ENCODE results near the gene RASSF5.

The RASSF5 gene

GRCh38 chr1:206463911-206464310, 43.4 kb upstream of the RASSF5 start:
- peaks cover 39% of the 10 kb centered on the region for H3K4me1 Mint-ChIP-seq
- peaks cover 24% of the 10 kb centered on the region for H3K36me3 Mint-ChIP-seq (ENCODE audit: low read depth)
- no peak overlapping the region for H3K4me3 Mint-ChIP-seq
- TF ChIP-seq, protein P1, sequence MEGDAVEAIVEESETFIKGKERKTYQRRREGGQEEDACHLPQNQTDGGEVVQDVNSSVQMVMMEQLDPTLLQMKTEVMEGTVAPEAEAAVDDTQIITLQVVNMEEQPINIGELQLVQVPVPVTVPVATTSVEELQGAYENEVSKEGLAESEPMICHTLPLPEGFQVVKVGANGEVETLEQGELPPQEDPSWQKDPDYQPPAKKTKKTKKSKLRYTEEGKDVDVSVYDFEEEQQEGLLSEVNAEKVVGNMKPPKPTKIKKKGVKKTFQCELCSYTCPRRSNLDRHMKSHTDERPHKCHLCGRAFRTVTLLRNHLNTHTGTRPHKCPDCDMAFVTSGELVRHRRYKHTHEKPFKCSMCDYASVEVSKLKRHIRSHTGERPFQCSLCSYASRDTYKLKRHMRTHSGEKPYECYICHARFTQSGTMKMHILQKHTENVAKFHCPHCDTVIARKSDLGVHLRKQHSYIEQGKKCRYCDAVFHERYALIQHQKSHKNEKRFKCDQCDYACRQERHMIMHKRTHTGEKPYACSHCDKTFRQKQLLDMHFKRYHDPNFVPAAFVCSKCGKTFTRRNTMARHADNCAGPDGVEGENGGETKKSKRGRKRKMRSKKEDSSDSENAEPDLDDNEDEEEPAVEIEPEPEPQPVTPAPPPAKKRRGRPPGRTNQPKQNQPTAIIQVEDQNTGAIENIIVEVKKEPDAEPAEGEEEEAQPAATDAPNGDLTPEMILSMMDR (IDR thresholded peaks at IDR 0.05; ENCODE audit: unreplicated experiment in 3 of 3), result no peak
- H3K9me3 Mint-ChIP-seq, result no peaks in the 10 kb centered on the region
- H3K27ac Mint-ChIP-seq, result no peak overlapping the region
- H3K27me3 Mint-ChIP-seq (ENCODE audit: low read depth), result peaks cover 17% of the 10 kb centered on the region

DNA sequence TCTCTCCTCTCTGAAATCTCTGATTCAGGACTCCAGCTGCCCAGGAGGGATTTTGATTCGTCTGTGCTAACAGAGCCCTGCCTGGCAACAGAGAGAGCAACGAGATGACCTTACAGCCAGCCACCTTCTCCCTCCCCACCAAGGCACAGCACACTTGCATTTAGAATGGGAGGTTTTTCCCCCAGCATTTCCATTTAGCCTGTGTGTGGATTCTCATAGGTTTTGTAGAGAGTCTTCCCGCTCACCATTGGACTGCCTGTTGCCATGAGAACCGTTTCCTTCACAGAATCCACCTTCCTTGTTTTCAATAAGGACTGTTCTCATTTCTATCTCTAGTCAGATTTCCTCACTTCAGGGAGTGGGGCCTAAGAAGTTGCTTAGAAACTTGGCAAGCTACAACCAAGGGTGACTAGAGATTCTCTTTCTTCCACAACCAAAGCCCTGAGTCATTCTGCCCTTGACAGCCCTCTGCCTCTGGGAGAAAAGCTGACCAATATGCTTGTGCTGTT, 42.8 kb upstream of the RASSF5 start:
- H3K36me3 Mint-ChIP-seq (ENCODE audit: low read depth), result peaks cover 18% of the 10 kb centered on the region
- TF ChIP-seq, protein P1 (IDR thresholded peaks at IDR 0.05; ENCODE audit: unreplicated experiment in 3 of 3), result no peak
- peaks cover 16% of the 10 kb centered on the region for H3K27me3 Mint-ChIP-seq (ENCODE audit: low read depth)
- H3K4me3 Mint-ChIP-seq, result no peak overlapping the region
- H3K4me1 Mint-ChIP-seq, result peaks cover 39% of the 10 kb centered on the region
- no peaks in the 10 kb centered on the region for H3K9me3 Mint-ChIP-seq
- H3K27ac Mint-ChIP-seq, result peak overlapping the region in 1 of 3 experiments; percentile 43

DNA sequence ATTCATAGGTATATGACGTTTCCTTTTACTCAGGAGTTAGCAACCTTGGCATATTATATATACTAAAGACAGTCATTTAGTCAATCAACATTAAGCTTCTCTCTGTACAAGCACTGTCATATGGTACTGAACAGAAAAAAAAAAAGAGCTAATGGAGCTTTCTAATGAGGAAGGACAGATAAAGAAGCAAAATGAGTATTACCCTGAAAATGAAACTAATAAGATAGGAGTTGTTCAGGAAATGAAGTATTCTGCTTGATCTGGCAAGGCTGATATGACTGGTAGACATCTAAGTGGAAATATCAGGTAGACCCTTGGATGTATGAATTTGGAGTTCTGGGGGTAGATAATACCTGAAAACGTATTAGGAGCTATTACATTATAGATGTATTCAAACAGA, 41.4 kb upstream of the RASSF5 start:
- Mint-ChIP-seq H3K9me3 (no peaks in the 10 kb centered on the region), H3K36me3 (ENCODE audit: low read depth) (peaks cover 14% of the 10 kb centered on the region), H3K4me1 (peaks cover 51% of the 10 kb centered on the region), H3K27me3 (ENCODE audit: low read depth) (peaks cover 14% of the 10 kb centered on the region), H3K27ac (no peak overlapping the region), H3K4me3 (no peak overlapping the region)
- TF ChIP-seq, protein P1 (IDR thresholded peaks at IDR 0.05; ENCODE audit: unreplicated experiment in 3 of 3), result no peak

DNA sequence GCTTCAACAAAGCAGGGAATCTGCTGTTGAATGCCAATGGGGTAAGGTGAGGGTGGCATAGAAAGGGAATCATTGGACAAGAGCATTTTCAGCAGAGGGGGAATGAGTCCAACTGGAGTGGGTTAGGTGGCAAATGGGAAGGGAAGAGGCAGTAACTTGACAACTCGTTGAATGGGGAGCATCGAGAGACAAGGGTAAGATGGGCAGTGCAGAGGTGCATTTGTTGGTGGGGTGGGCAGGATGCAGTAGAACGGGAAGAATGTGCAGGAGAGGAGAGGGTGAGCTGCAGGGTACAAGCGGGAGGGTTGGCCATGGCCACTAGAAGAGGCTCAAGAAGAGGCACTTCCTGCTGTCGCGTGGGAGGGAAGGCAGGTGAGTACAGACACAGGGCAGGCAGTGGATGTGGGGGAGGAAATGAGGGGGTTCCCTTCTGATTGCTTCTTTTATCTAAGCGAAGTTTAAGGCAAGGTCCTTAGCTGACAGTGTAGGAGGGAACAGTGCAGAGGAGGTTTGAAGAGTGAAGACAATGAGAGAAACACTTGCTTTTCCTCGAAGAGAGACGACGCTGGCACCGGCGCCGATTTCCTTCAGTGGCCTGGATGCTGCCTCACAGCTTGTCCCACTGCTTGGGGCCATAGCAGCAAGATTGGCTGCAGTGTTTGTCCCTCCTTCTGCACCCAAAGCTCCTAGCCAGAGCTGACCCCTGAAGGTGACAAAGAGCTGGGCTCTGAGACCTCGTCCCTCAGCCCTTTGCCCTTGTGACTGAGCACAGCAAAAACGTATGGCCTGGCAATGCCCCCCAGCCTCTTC, 40.3 kb upstream of the RASSF5 start:
- Mint-ChIP-seq H3K36me3 (ENCODE audit: low read depth) (peaks cover 7% of the 10 kb centered on the region), H3K4me1 (peaks cover 54% of the 10 kb centered on the region), H3K9me3 (no peaks in the 10 kb centered on the region), H3K4me3 (peak overlapping the region in 1 of 3 experiments; percentile 30), H3K27ac (peak overlapping the region in 1 of 3 experiments; percentile 5), H3K27me3 (ENCODE audit: low read depth) (peaks cover 13% of the 10 kb centered on the region)
- TF ChIP-seq, protein P1 (IDR thresholded peaks at IDR 0.05; ENCODE audit: unreplicated experiment in 3 of 3), result no peak

DNA sequence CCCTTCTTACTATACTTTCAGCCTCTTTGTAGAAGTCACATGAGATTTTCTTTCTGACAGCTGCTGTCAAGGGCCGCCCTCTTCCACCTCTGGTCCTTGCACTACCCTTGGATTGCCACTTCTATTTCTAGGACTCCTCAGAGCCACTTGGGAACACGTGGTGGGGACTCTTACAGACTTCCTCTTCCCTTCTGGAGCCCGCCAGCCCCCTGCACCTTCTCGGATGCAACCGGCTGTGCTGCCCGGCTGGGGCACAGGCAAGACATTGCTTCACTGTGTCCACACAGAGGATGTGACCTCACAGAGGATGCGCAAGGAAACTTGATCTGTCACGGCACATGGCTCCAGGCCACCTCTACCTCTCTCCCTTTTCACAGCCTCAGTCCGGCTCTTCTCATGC, 39.4 kb upstream of the RASSF5 start:
- Mint-ChIP-seq H3K4me1 (peaks cover 61% of the 10 kb centered on the region), H3K9me3 (no peaks in the 10 kb centered on the region), H3K36me3 (ENCODE audit: low read depth) (peaks cover 7% of the 10 kb centered on the region), H3K27me3 (ENCODE audit: low read depth) (peaks cover 13% of the 10 kb centered on the region), H3K27ac (peak overlapping the region in 1 of 3 experiments; percentile 5), H3K4me3 (no peak overlapping the region)
- TF ChIP-seq, protein P1 (IDR thresholded peaks at IDR 0.05; ENCODE audit: unreplicated experiment in 3 of 3), result no peak
